ENCODE results near the gene IL1B.
"Not testable (repeated sequence)": the region's sequence is repeated elsewhere in the genome, so short reads cannot be mapped to it uniquely, and the experiment has no call there.

The IL1B gene

GRCh38 chr2:112870841-112871835 is 34.6 kb upstream of the IL1B start:
- TF ChIP-seq JUND (IDR thresholded peaks at IDR 0.05; ENCODE audit: low read depth), result no peak
- in situ Hi-C loops (cut with HindIII; ENCODE audit: low pct_unique_long_range_greater_than_20kb, low sequenced_read_pairs), result no loop called here
- DNase-seq (ENCODE audit: low read depth in 1 of 2, low spot score in 1 of 2), result no peak

GRCh38 chr2:112869258-112869842 is 32.8 kb upstream of the IL1B start:
- peak in 1 of 2 experiments; percentile 66 for DNase-seq (ENCODE audit: low read depth in 1 of 2, low spot score in 1 of 2)
- in situ Hi-C loops (cut with HindIII; ENCODE audit: low pct_unique_long_range_greater_than_20kb, low sequenced_read_pairs), result no loop called here
- 0 out of 2 replicates have a peak, but pooled peaks have one; percentile 10 for TF ChIP-seq JUND (IDR thresholded peaks at IDR 0.05; ENCODE audit: low read depth)

- no peak for TF ChIP-seq JUND (IDR thresholded peaks at IDR 0.05; ENCODE audit: low read depth)
- in situ Hi-C loops (cut with HindIII; ENCODE audit: low pct_unique_long_range_greater_than_20kb, low sequenced_read_pairs), result no loop called here
These were observed 31.4 kb upstream of the IL1B start for GRCh38 chr2:112867701-112868631.

GRCh38 chr2:112866128-112866835 is 29.7 kb upstream of the IL1B start:
- no peak for TF ChIP-seq JUND (IDR thresholded peaks at IDR 0.05; ENCODE audit: low read depth)
- DNase-seq (ENCODE audit: low read depth in 1 of 2, low spot score in 1 of 2), result no peak

More at GRCh38 chr2:112867701-112868631, 31.4 kb upstream of the IL1B start:
- DNase-seq (ENCODE audit: low read depth in 1 of 2, low spot score in 1 of 2), result peak in 1 of 2 experiments; percentile 68

GRCh38 chr2:112864072-112864471 is 27.5 kb upstream of the IL1B start:
- no peak for TF ChIP-seq JUND (IDR thresholded peaks at IDR 0.05; ENCODE audit: low read depth)
- DNase-seq (ENCODE audit: low read depth in 1 of 2, low spot score in 1 of 2), result no peak
- in situ Hi-C loops (cut with HindIII; ENCODE audit: low pct_unique_long_range_greater_than_20kb, low sequenced_read_pairs), result no loop called here

More at GRCh38 chr2:112866128-112866835, 29.7 kb upstream of the IL1B start:
- in situ Hi-C loops (cut with HindIII; ENCODE audit: low pct_unique_long_range_greater_than_20kb, low sequenced_read_pairs), result no loop called here

GRCh38 chr2:112859406-112860183 is 23.0 kb upstream of the IL1B start:
- DNase-seq (ENCODE audit: low read depth in 1 of 2, low spot score in 1 of 2), result peak in 1 of 2 experiments; percentile 41
- in situ Hi-C loops (cut with HindIII; ENCODE audit: low pct_unique_long_range_greater_than_20kb, low sequenced_read_pairs), result not testable (repeated sequence)

GRCh38 chr2:112850588-112850987 is 14.0 kb upstream of the IL1B start:
- in situ Hi-C loops (cut with HindIII; ENCODE audit: low pct_unique_long_range_greater_than_20kb, low sequenced_read_pairs), result no loop called here
- no peak for DNase-seq (ENCODE audit: low read depth in 1 of 2, low spot score in 1 of 2)
- no peak for TF ChIP-seq JUND (IDR thresholded peaks at IDR 0.05; ENCODE audit: low read depth)

GRCh38 chr2:112849956-112850355 is 13.4 kb upstream of the IL1B start:
- DNase-seq (ENCODE audit: low read depth in 1 of 2, low spot score in 1 of 2), result no peak
- no peak for TF ChIP-seq JUND (IDR thresholded peaks at IDR 0.05; ENCODE audit: low read depth)
- in situ Hi-C loops (cut with HindIII; ENCODE audit: low pct_unique_long_range_greater_than_20kb, low sequenced_read_pairs), result no loop called here

GRCh38 chr2:112848833-112849232 is 12.3 kb upstream of the IL1B start:
- in situ Hi-C loops (cut with HindIII; ENCODE audit: low pct_unique_long_range_greater_than_20kb, low sequenced_read_pairs), result no loop called here

GRCh38 chr2:112846031-112846430 is 9.5 kb upstream of the IL1B start:
- in situ Hi-C loops (cut with HindIII; ENCODE audit: low pct_unique_long_range_greater_than_20kb, low sequenced_read_pairs), result no loop called here
- no peak for DNase-seq (ENCODE audit: low read depth in 1 of 2, low spot score in 1 of 2)
- TF ChIP-seq JUND (IDR thresholded peaks at IDR 0.05; ENCODE audit: low read depth), result no peak

More at GRCh38 chr2:112848833-112849232, 12.3 kb upstream of the IL1B start:
- no peak for TF ChIP-seq JUND (IDR thresholded peaks at IDR 0.05; ENCODE audit: low read depth)
- DNase-seq (ENCODE audit: low read depth in 1 of 2, low spot score in 1 of 2), result no peak

GRCh38 chr2:112843836-112844235 is 7.3 kb upstream of the IL1B start:
- DNase-seq (ENCODE audit: low read depth in 1 of 2, low spot score in 1 of 2), result no peak
- TF ChIP-seq JUND (IDR thresholded peaks at IDR 0.05; ENCODE audit: low read depth), result no peak
- in situ Hi-C loops (cut with HindIII; ENCODE audit: low pct_unique_long_range_greater_than_20kb, low sequenced_read_pairs), result no loop called here
